Measurements from ENCODE around the gene KANK4.
A peak's percentile ranks its signal among the peaks of the same experiment; 100 is the strongest.

The KANK4 gene

DNA sequence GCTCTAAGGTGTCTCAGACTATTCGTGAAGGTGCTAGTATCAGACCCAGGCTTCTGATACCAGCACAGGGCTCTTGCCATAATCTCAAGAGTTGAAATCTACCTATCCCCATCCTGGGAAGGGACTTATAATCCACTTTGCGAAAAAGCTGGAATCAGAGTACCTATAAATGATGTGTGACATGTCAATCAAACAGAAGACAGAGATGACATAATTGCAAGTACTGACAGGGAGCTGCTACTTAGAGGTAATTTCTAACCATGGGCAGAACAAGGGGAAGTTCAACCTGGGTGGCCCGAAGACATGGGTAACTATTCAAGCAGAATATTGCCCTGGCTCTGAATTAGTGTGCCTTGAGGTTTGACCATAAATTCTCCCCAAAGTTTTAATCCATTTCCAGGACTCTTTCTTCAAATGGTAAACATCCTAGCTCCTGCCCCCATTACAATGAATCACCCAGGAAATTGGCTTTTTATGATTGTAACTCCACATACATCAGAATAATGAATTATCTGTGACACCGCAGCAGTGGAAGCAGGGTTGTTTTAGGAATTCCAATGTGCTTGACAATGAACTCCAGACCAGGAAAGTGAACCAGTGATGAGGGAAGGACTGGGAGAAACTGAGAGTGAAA lies 37.2 kb downstream of the KANK4 start:
- TF ChIP-seq, protein P1, sequence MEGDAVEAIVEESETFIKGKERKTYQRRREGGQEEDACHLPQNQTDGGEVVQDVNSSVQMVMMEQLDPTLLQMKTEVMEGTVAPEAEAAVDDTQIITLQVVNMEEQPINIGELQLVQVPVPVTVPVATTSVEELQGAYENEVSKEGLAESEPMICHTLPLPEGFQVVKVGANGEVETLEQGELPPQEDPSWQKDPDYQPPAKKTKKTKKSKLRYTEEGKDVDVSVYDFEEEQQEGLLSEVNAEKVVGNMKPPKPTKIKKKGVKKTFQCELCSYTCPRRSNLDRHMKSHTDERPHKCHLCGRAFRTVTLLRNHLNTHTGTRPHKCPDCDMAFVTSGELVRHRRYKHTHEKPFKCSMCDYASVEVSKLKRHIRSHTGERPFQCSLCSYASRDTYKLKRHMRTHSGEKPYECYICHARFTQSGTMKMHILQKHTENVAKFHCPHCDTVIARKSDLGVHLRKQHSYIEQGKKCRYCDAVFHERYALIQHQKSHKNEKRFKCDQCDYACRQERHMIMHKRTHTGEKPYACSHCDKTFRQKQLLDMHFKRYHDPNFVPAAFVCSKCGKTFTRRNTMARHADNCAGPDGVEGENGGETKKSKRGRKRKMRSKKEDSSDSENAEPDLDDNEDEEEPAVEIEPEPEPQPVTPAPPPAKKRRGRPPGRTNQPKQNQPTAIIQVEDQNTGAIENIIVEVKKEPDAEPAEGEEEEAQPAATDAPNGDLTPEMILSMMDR (conservative IDR thresholded peaks at IDR 0.05; ENCODE audit: low read depth) = no peak
- ChIA-PET CTCF (no interaction called here), POLR2A (ENCODE audit: low non-redundant PET) (no interaction called here)
- no peak overlapping the region for H3K27ac ChIP-seq
- no peak for DNase-seq (ENCODE audit: low spot score)

DNA sequence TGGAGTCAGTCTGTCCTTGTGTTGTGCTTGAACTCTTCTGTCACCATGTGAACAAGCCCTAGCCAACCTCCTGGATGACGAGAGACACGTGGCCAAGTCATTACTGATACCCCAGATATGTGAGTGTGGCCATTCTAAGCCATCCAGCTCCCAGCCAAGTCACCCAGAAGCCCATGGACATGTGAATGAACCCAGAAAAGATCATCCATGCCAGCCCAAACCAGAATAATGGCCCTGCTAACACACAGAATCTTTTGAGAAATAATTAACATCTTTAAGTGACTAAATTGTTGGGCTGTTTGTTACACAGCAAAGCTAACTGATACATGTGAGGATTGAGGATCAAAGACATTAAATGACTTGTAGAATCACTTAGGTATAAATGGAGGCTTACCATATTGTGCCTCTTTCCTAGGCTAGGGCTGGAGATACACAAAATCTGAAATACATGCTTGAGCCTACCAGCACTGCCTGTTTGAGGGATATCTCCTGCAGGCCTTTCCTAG lies 38.2 kb downstream of the KANK4 start:
- TF ChIP-seq, protein P1 (conservative IDR thresholded peaks at IDR 0.05; ENCODE audit: low read depth) = no peak
- POLR2A ChIA-PET (ENCODE audit: low non-redundant PET) = no interaction called here
- CTCF ChIA-PET = no interaction called here

DNA sequence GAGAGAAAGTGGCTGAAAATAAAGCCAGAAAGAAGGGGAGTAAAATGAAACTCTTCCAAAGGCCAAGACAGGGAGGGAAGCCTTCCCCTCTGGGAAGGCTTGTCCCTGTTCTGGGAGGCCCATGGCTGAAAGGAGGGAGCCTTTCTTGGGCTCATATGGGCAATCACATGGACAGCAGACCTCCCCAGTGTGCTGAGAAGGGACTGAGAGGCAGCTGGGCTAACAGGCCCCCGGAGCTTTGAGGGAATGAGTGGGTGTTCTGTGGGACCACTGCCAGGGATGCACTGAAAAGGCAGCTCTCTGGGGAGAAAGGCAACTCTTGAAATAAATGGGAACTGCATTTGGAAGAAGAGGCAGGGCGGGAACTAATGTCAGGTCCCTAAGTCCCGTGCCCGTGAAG lies 39.1 kb downstream of the KANK4 start:
- DNase-seq (ENCODE audit: low spot score) = no peak
- CTCF ChIA-PET = no interaction called here
- POLR2A ChIA-PET (ENCODE audit: low non-redundant PET) = no interaction called here
- no peak overlapping the region for H3K27ac ChIP-seq
- TF ChIP-seq, protein P1 (conservative IDR thresholded peaks at IDR 0.05; ENCODE audit: low read depth) = no peak

More for the DNA sequence above, 38.2 kb downstream of the KANK4 start:
- no peak for DNase-seq (ENCODE audit: low spot score)
- H3K27ac ChIP-seq = no peak overlapping the region

DNA sequence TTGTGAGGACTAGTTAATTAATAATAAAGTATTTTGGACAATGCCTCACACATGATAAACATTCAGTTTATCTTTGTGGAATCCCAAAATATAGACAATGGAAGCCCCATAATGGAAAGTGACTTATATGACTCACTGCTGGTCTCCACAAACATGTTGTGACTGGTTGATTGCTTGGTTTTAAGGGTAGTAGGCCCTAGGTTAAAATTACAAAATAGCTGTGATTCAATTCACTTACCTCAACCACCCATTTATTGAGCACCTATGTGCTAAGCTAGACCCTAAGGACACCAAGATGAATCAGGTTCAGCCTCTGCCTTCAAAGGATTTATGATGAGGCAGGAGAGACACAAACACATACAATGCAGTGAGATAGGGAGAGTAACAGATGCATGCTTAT lies 42.4 kb downstream of the KANK4 start:
- CTCF ChIA-PET = no interaction called here

DNA sequence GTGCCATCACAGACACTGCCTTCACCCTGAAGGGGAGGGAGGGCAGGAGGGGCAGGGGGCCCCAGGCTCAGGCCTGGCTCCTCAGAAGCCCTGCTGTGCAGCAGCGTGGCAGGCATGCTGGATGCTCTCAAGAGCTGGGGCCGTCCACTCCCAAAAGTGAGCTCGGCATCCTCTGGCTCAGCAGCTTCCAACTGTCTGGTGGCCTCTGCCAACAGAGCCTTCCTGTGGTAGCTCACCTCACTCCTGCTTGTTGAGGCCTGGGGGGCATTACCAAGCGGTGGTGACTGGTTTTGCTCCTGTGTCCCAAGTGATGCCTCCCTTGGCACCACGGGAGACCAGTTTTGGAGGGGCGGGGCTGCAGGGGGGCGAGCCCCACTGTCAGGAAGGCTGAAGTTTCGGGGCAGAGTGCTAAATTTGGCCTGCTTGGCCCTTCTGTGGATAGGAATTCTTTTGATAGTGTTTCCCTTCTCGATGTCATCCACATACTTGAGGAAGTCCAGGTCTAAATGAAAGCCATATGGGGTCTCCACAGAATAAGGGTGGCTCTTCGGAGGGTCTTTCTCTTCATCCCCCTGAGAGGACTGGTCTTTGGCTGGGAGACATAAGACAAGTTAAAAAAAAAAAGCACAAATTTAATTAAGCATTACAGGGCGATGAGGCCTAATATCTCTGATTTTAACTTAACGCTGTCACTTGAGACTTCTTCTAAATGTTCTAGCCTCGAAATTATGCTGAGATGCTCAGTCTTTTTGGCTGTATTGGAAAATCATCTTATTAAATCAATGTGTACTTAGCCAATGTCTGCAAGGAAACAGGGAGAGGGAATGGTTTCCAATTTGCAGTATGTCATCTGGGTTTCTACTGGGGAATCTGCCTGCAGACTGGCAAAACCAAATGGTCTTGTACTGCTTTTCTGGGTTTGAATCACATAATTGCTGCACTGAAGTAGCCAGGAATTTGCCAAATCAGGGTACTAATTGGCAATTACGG lies 44.4 kb downstream of the KANK4 start:
- CTCF ChIA-PET = no interaction called here
- no peak for DNase-seq (ENCODE audit: low spot score)
- TF ChIP-seq, protein P1 (conservative IDR thresholded peaks at IDR 0.05; ENCODE audit: low read depth) = no peak
- H3K27ac ChIP-seq = no peak overlapping the region
- POLR2A ChIA-PET (ENCODE audit: low non-redundant PET) = no interaction called here

More for the DNA sequence above, 42.4 kb downstream of the KANK4 start:
- no peak overlapping the region for H3K27ac ChIP-seq
- peak; percentile 38 for DNase-seq (ENCODE audit: low spot score)
- POLR2A ChIA-PET (ENCODE audit: low non-redundant PET) = no interaction called here
- TF ChIP-seq, protein P1 (conservative IDR thresholded peaks at IDR 0.05; ENCODE audit: low read depth) = no peak

DNA sequence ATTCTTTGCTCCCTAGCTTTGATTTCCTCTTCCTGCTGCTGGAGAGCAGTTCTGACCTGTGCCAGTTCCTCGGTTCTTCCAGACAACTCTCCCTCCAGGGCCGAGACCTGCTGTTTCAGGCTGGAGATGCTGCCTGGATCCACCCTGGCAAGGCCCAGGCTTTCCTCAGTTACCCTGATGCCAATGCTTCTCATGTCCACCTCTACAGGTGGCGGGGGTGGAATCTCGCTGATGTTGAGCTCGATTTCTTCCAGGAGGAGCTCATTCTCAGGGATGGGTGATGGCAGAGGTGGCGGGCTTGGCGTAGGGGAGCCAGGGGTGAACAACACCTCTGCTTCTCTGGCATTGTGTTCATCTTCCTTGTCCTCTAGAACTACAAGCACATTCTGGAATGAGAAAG lies 45.3 kb downstream of the KANK4 start:
- POLR2A ChIA-PET (ENCODE audit: low non-redundant PET) = no interaction called here
- TF ChIP-seq, protein P1 (conservative IDR thresholded peaks at IDR 0.05; ENCODE audit: low read depth) = no peak
- DNase-seq (ENCODE audit: low spot score) = no peak
- H3K27ac ChIP-seq = no peak overlapping the region
- CTCF ChIA-PET = no interaction called here
